SK-N-MC (cell line): ENCODE measurements around the gene C3orf49.

ENCODE experiments used
- FOXP2 ChIP-seq: optimal IDR thresholded peaks from 2 replicates; pipeline ENCODE3; 2011; ENCODE audit warnings: mild to moderate bottlenecking, moderate library complexity; ENCODE audit not compliant: insufficient read depth; ENCODE audit errors: extremely low read length, control extremely low read depth
- POLR2AphosphoS5 ChIP-seq: IDR thresholded peaks from 2 replicates; pipeline ENCODE4 v1.6.1; 2012; ENCODE audit warnings: mild to moderate bottlenecking, low read depth, low read length, borderline replicate concordance

DNA sequence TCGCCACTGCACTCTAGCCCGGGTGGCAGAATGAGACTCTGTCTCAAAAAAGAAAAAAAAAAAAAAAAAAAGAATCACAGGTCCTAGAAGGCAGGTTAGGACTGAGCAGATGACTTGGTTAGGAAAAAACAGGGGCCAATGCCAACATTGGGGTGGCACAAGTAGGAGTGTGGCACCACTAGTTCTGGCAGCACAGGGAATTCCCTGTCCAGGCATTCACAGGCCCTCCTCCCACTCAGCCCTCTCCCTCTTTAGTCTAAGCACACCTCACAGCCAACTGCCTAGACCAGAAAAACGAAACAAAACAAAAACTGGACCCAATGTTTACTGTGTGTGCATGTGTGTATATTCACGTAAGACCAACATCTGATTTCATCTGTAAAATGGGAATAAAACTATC lies 34.0 kb downstream of the C3orf49 start:
- no peak for TF ChIP-seq POLR2AphosphoS5
- TF ChIP-seq FOXP2: no peak
